Astrocyte (in vitro differentiated cells and primary cell): Measurements from ENCODE around the gene MUC13. TPM values are rescaled to one million over a fixed set of nuclear protein-coding genes. Genes with fewer than 3 reads are reported as not detected.

Source experiments
- DNase-seq: peaks from one replicate; pipeline ENCODE4 v3.0.0-alpha.2; 2010; ENCODE audit warnings: low read depth
- FAIRE-seq: peaks from 2 replicates; lab custom pipeline; 2011; peaks lifted over from hg19 to GRCh38; lab: Jason Lieb, UNC
- H2AFZ ChIP-seq: 2 replicates; pipeline ENCODE4 v1.6.0; 2012; ENCODE audit warnings: low read depth, low read length, inconsistent platforms
- H3K27ac ChIP-seq: 2 replicates; pipeline ENCODE4 v1.5.1; 2011; ENCODE audit warnings: low read depth, low read length, inconsistent platforms
- H3K27me3 ChIP-seq: 2 replicates; pipeline ENCODE4 v1.6.0; 2011; ENCODE audit warnings: low read length, inconsistent platforms; ENCODE audit not compliant: insufficient read depth
- H3K36me3 ChIP-seq: 2 replicates; pipeline ENCODE4 v1.5.1; 2011; ENCODE audit warnings: low read length, inconsistent platforms; ENCODE audit not compliant: insufficient read depth
- H3K4me1 ChIP-seq: 2 replicates; pipeline ENCODE4 v1.5.1; 2011; ENCODE audit warnings: low read length, inconsistent platforms; ENCODE audit not compliant: insufficient read depth
- H3K4me2 ChIP-seq: 2 replicates; pipeline ENCODE4 v1.6.0; 2012; ENCODE audit warnings: low read length, inconsistent platforms
- H3K4me3 ChIP-seq: 2 replicates; pipeline ENCODE4 v1.5.1; 2011; ENCODE audit warnings: low read depth, mild to moderate bottlenecking, low read length, inconsistent platforms; ENCODE audit not compliant: insufficient read depth
- H3K79me2 ChIP-seq: 2 replicates; pipeline ENCODE4 v1.6.0; 2012; ENCODE audit warnings: mild to moderate bottlenecking, low read length, inconsistent platforms; ENCODE audit not compliant: insufficient read depth
- H3K9ac ChIP-seq: 2 replicates; pipeline ENCODE4 v1.6.0; 2012; ENCODE audit warnings: mild to moderate bottlenecking, low read length, inconsistent platforms
- H3K9me3 ChIP-seq: 2 replicates; pipeline ENCODE4 v1.5.1; 2012; ENCODE audit warnings: low read depth, mild to moderate bottlenecking, low read length, inconsistent platforms; ENCODE audit not compliant: insufficient read depth
- H4K20me1 ChIP-seq: 2 replicates; pipeline ENCODE4 v1.6.0; 2012; ENCODE audit warnings: low read length, inconsistent platforms; ENCODE audit not compliant: insufficient read depth
- H3K27ac Mint-ChIP-seq: one replicate; pipeline ENCODE4 v1.8.0; 2021; ENCODE audit warnings: mild to moderate bottlenecking, mixed read lengths; ENCODE audit not compliant: unreplicated experiment
- H3K27me3 Mint-ChIP-seq: one replicate; pipeline ENCODE4 v1.8.0; 2021; ENCODE audit warnings: low read depth, mixed read lengths; ENCODE audit not compliant: unreplicated experiment
- H3K36me3 Mint-ChIP-seq: one replicate; pipeline ENCODE4 v1.8.0; 2021; ENCODE audit warnings: low read depth, mixed read lengths; ENCODE audit not compliant: unreplicated experiment
- H3K4me1 Mint-ChIP-seq: one replicate; pipeline ENCODE4 v1.8.0; 2021; ENCODE audit warnings: low read depth, mixed read lengths; ENCODE audit not compliant: unreplicated experiment
- H3K4me3 Mint-ChIP-seq: one replicate; pipeline ENCODE4 v1.8.0; 2021; ENCODE audit warnings: mild to moderate bottlenecking, moderate library complexity, mixed read lengths; ENCODE audit not compliant: unreplicated experiment
- H3K9me3 Mint-ChIP-seq: one replicate; pipeline ENCODE4 v1.8.0; 2021; ENCODE audit warnings: mild to moderate bottlenecking, mixed read lengths; ENCODE audit not compliant: unreplicated experiment
- CTCF ChIP-seq: IDR thresholded peaks from 2 replicates; pipeline ENCODE4 v1.5.1; 2011; ENCODE audit warnings: low read depth, mild to moderate bottlenecking, inconsistent platforms, low read length, moderate library complexity; ENCODE audit not compliant: insufficient read depth
- EZH2 ChIP-seq: IDR thresholded peaks from 2 replicates; pipeline ENCODE4 v1.6.1; 2012; ENCODE audit warnings: mild to moderate bottlenecking, low read length, inconsistent platforms; ENCODE audit not compliant: insufficient read depth
- total RNA-seq: library from RNA; stranded (reverse); gene quantifications from 2 replicates; pipeline ENCODE4 v1.2.1, GENCODE V29; 2021

MUC13 gene
- total RNA-seq, 1 donor from 2014 or later, result not detected

- peaks cover 37% of the 10 kb centered on the region for H3K79me2 ChIP-seq
- H3K4me1 Mint-ChIP-seq, result peaks cover 24% of the 10 kb centered on the region
- no peak for DNase-seq
- peaks cover 35% of the 10 kb centered on the region for H3K4me1 ChIP-seq
- peak overlapping the region; percentile 90 for H2AFZ ChIP-seq
- H3K36me3 ChIP-seq, result peaks cover 3% of the 10 kb centered on the region
- TF ChIP-seq CTCF (no peak), EZH2 (no peak)
- no peaks in the 10 kb centered on the region for H3K27me3 ChIP-seq
- peak overlapping the region; percentile 73 for H3K27ac Mint-ChIP-seq
- H3K9me3 ChIP-seq, result no peaks in the 10 kb centered on the region
- H3K9ac ChIP-seq, result no peak overlapping the region
- H3K9me3 Mint-ChIP-seq, result no peaks in the 10 kb centered on the region
- H3K4me2 ChIP-seq, result peak overlapping the region; percentile 94
- no peaks in the 10 kb centered on the region for H3K27me3 Mint-ChIP-seq
- no peak overlapping the region for H3K27ac ChIP-seq
- peak overlapping the region; percentile 76 for H3K4me3 Mint-ChIP-seq
- H3K4me3 ChIP-seq, result peak overlapping the region; percentile 70
- no peak for FAIRE-seq
- H3K36me3 Mint-ChIP-seq, result no peaks in the 10 kb centered on the region
- H4K20me1 ChIP-seq, result no peaks in the 10 kb centered on the region
These were observed 46.6 kb downstream of the MUC13 start for GRCh38 chr3:124887932-124888298.

GRCh38 chr3:124887177-124887931 is 47.2 kb downstream of the MUC13 start, which contains the start of gene ITGB5:
ITGB5 (minus strand) TSS chr3:124887365; CDS start chr3:124887000, 365 bp downstream.
- H3K4me3 Mint-ChIP-seq, result peak within 1 kb of the TSS; percentile 76
- peak within 1 kb of the TSS; percentile 90 for H2AFZ ChIP-seq
- peak within 1 kb of the TSS; percentile 70 for H3K4me3 ChIP-seq
- peaks cover 41% of the 10 kb centered on the region for H3K4me1 ChIP-seq
- DNase-seq, result peak; percentile 64
- H3K36me3 Mint-ChIP-seq, result no peaks in the 10 kb centered on the region
- peaks cover 3% of the 10 kb centered on the region for H3K36me3 ChIP-seq
- no peak for FAIRE-seq
- peak within 1 kb of the TSS; percentile 91 for H3K9ac ChIP-seq
- H3K9me3 Mint-ChIP-seq, result no peaks in the 10 kb centered on the region
- peak within 1 kb of the TSS; percentile 80 for H3K27ac ChIP-seq
- H3K79me2 ChIP-seq, result peaks cover 43% of the 10 kb centered on the region
- H3K4me1 Mint-ChIP-seq, result peaks cover 30% of the 10 kb centered on the region
- no peaks in the 10 kb centered on the region for H4K20me1 ChIP-seq
- H3K27me3 Mint-ChIP-seq, result no peaks in the 10 kb centered on the region
- peak within 1 kb of the TSS; percentile 73 for H3K27ac Mint-ChIP-seq
- peak within 1 kb of the TSS; percentile 94 for H3K4me2 ChIP-seq
- no peaks in the 10 kb centered on the region for H3K9me3 ChIP-seq
- TF ChIP-seq EZH2 (no peak), CTCF (no peak)
- no peaks in the 10 kb centered on the region for H3K27me3 ChIP-seq
